K562 (cell line): ENCODE results near the gene TUBGCP6. TPM values are rescaled to one million over a fixed set of nuclear protein-coding genes. Genes with fewer than 3 reads are reported as not detected.
A peak's percentile ranks its signal among the peaks of the same experiment; 100 is the strongest.

Experiments used
- ATAC-seq: fragments of 200-7000 bp; cut with Tn5 transposase; 3 replicates; pipeline ENCODE4 v1.9.1; 2020; ENCODE audit warnings: moderate library complexity
- BruUV-seq: library from RNA; stranded (reverse); fragments of 400-500 nt; replicated peaks from 2 replicates; lab custom pipeline; 2021; lab: Mats Ljungman, UMichigan
- CTCF ChIA-PET: fragments of 300-600 bp; formaldehyde crosslinking; extraction: SDS; loops from one replicate; lab custom pipeline; 2021; ENCODE audit warnings: low intra/inter-chr PET ratio; lab: Yijun Ruan, JAX
- POLR2A ChIA-PET: fragments of 300-600, 350-650 bp; sonication (Branson Sonifier 250); formaldehyde crosslinking; extraction: SDS; loops from one replicate; lab custom pipeline; 2021; ENCODE audit warnings: antibody characterized with exemption, inconsistent platforms; lab: Yijun Ruan, JAX
- DNase-seq, 4 experiments: peaks; one replicate each; pipeline versions ENCODE4 v3.0.0 to v3.0.0-alpha.2; 2011 to 2018; ENCODE audit warnings: low spot score in 3 of 4, mixed read lengths in 3 of 4; ENCODE audit errors: extremely low read depth in 1 of 4
- FAIRE-seq: peaks from 2 replicates; lab custom pipeline; 2011; peaks lifted over from hg19 to GRCh38; lab: Jason Lieb, UNC
- H2AFZ ChIP-seq: 2 replicates; pipeline ENCODE4 v1.6.0; 2011; ENCODE audit warnings: low read depth, low read length, control low read depth, inconsistent platforms
- H3K27ac ChIP-seq: fragments of 200-600 bp; 3 replicates; pipeline ENCODE4 v1.8.0; 2011; ENCODE audit warnings: low read depth, mild to moderate bottlenecking, control low read depth, inconsistent platforms, low read length, moderate library complexity, mixed read lengths; ENCODE audit errors: extremely low read depth
- H3K27me3 ChIP-seq, 2 experiments: fragments of 300-600 bp in 1 of 2; 2 replicates in 1 of 2; 3 replicates in 1 of 2; pipeline versions ENCODE4 v1.6.0 to v1.8.0; 2011; ENCODE audit warnings: inconsistent platforms in 2 of 2, low read length in 2 of 2, mild to moderate bottlenecking in 1 of 2, mixed read lengths in 1 of 2, moderate library complexity in 1 of 2; ENCODE audit not compliant: control insufficient read depth in 2 of 2, insufficient read depth in 2 of 2
- H3K36me3 ChIP-seq: fragments of 300-600 bp; 3 replicates; pipeline ENCODE4 v1.8.0; 2011; ENCODE audit warnings: mild to moderate bottlenecking, low read length, inconsistent platforms; ENCODE audit not compliant: control insufficient read depth, insufficient read depth
- H3K4me1 ChIP-seq, 2 experiments: fragments of 200-600 bp in 1 of 2; replicated peaks in 1 of 2; 2 replicates in 1 of 2; 3 replicates in 1 of 2; pipeline versions ENCODE4 v1.5.1 to v1.8.0; 2011; ENCODE audit warnings: inconsistent platforms in 2 of 2, low read length in 2 of 2, mild to moderate bottlenecking in 1 of 2, mixed read lengths in 1 of 2, moderate library complexity in 1 of 2; ENCODE audit not compliant: control insufficient read depth in 2 of 2, insufficient read depth in 2 of 2
- H3K4me2 ChIP-seq: 2 replicates; pipeline ENCODE4 v1.6.1; 2011; ENCODE audit warnings: low read length, control low read depth, inconsistent platforms, mixed read lengths; ENCODE audit not compliant: insufficient read depth
- H3K4me3 ChIP-seq: fragments of 200-600 bp; sonication (generic), shearing (Covaris generic); 2 replicates; pipeline ENCODE4 v1.5.1; 2016; ENCODE audit warnings: control low read depth, inconsistent platforms
- H3K79me2 ChIP-seq: fragments of 200-600 bp; 3 replicates; pipeline ENCODE4 v1.8.0; 2011; ENCODE audit warnings: low read length, inconsistent platforms; ENCODE audit not compliant: control insufficient read depth, insufficient read depth
- H3K9ac ChIP-seq, 2 experiments: 2 replicates each; pipeline versions ENCODE4 v1.6.0 to v1.6.1; 2011; ENCODE audit warnings: low read depth in 2 of 2, low read length in 2 of 2, control low read depth in 1 of 2, inconsistent platforms in 1 of 2, mild to moderate bottlenecking in 1 of 2, mixed read lengths in 1 of 2; ENCODE audit not compliant: insufficient read depth in 1 of 2
- H3K9me1 ChIP-seq: one replicate; pipeline ENCODE4 v1.6.0; 2011; ENCODE audit warnings: inconsistent platforms, mild to moderate bottlenecking, low read length, moderate library complexity; ENCODE audit not compliant: control insufficient read depth, insufficient read depth
- H3K9me3 ChIP-seq: replicated peaks from 2 replicates; pipeline ENCODE4 v1.5.1; 2011; ENCODE audit warnings: low read depth, low read length, inconsistent platforms; ENCODE audit not compliant: control insufficient read depth, insufficient read depth
- H4K20me1 ChIP-seq: replicated peaks from 2 replicates; pipeline ENCODE4 v1.6.1; 2011; ENCODE audit warnings: low read length, inconsistent platforms, mixed read lengths; ENCODE audit not compliant: control insufficient read depth, insufficient read depth
- CEBPG ChIP-seq, 3 experiments: fragments of 200-800 bp in 1 of 3; sonication (Bioruptor generic) in 1 of 3; sonication (generic) in 1 of 3; formaldehyde crosslinking in 1 of 3; IDR thresholded peaks in 2 of 3; conservative IDR thresholded peaks in 1 of 3; 2 replicates each; pipeline versions ENCODE4 v1.6.1 to v1.8.0; 2016 to 2022; ENCODE audit warnings: missing compliant biosample characterization in 2 of 3, missing genetic modification characterization in 2 of 3, mild to moderate bottlenecking in 1 of 3, missing genetic modification reagents in 1 of 3
- ERF ChIP-seq: fragments of 450-650 bp; formaldehyde crosslinking; IDR thresholded peaks from 2 replicates; pipeline ENCODE4 v1.4.0; 2020; ENCODE audit warnings: mild to moderate bottlenecking, mixed read lengths
- MYC ChIP-seq, 2 experiments: fragments of 250-450 bp in 1 of 2; sonication (Bioruptor Pico) in 1 of 2; IDR thresholded peaks; 2 replicates each; pipeline versions ENCODE4 v1.5.1 to v1.6.1; 2012 to 2021; ENCODE audit warnings: low read depth in 2 of 2, borderline replicate concordance in 1 of 2, improper control_type of control experiment in 1 of 2, low read length in 1 of 2, mild to moderate bottlenecking in 1 of 2, moderate library complexity in 1 of 2
- POLR2G ChIP-seq: fragments of 200-400 bp; formaldehyde crosslinking; IDR thresholded peaks from 2 replicates; pipeline ENCODE4 v1.6.1; 2017; ENCODE audit warnings: low read depth, mild to moderate bottlenecking, antibody characterized with exemption, low read length, moderate library complexity
- PRDM10 ChIP-seq: fragments of 450-650 bp; IDR thresholded peaks from 2 replicates; pipeline ENCODE4 v1.6.1; 2018; ENCODE audit not compliant: partially characterized antibody
- RBM22 ChIP-seq: fragments of 200-400 bp; formaldehyde crosslinking; IDR thresholded peaks from 2 replicates; pipeline ENCODE4 v1.6.1; 2018; ENCODE audit warnings: low read length, low read depth; ENCODE audit not compliant: poor library complexity, severe bottlenecking
- TAF15 ChIP-seq: fragments of 200-400 bp; formaldehyde crosslinking; IDR thresholded peaks from 2 replicates; pipeline ENCODE4 v1.6.1; 2017; ENCODE audit warnings: mild to moderate bottlenecking, low read depth, low read length, moderate library complexity
- TRIM24 ChIP-seq, 2 experiments: fragments of 450-650 bp; IDR thresholded peaks; 2 replicates each; pipeline ENCODE4 v1.6.1; 2016
- U2AF1 ChIP-seq: fragments of 200-400 bp; formaldehyde crosslinking; optimal IDR thresholded peaks from 2 replicates; pipeline ENCODE3; 2017; ENCODE audit warnings: mild to moderate bottlenecking, low read depth, low read length, moderate library complexity
- ZNF263 ChIP-seq: sonication (generic); formaldehyde crosslinking; IDR thresholded peaks from 2 replicates; pipeline ENCODE4 v1.8.0; 2022; ENCODE audit warnings: mild to moderate bottlenecking, missing genetic modification reagents, borderline replicate concordance
- ZSCAN29 ChIP-seq: fragments of 450-650 bp; IDR thresholded peaks from 2 replicates; pipeline ENCODE4 v1.6.1; 2017
- WGBS: fragments of 100-300 bp; shearing (Covaris generic); methylation state at CpG from one replicate; pipeline ENCODE4 v1.1.6; 2016; ENCODE audit warnings: low coverage, mixed read lengths; ENCODE audit not compliant: insufficient coverage; ENCODE audit errors: missing lambda C conversion rate; 5-methylcytosine and 5-hydroxymethylcytosine counted together
- in situ Hi-C: fragments of 300-500 bp; cut with MboI; formaldehyde crosslinking; loops from 4 replicates; pipeline ENCODE4 v1.15.0; 2018; ENCODE audit warnings: inconsistent platforms, mixed read lengths
- intact Hi-C: fragments of 100-400 bp; cut with micrococcal nuclease; formaldehyde crosslinking; loops from 2 replicates; pipeline ENCODE4 v1.14.2; 2022
- polyA plus RNA-seq, 8 experiments: library from polyadenylated mRNA; depleted of rRNA in 4 of 8; stranded (reverse) in 5 of 8; unstranded in 3 of 8; fragments of >200 nt; fragmentation: Nextera tagmentation in 2 of 8; fragmentation: Illumina TruSeq in 1 of 8; extraction: Ambion mirVana in 2 of 8; extraction: Trizol in 1 of 8; gene quantifications; 2 replicates each; pipeline versions ENCODE4 v1.2.1 to v1.2.3, GENCODE V29; 2011 to 2014; ENCODE audit warnings: inconsistent platforms in 1 of 8, missing spikeins in 1 of 8
- total RNA-seq, 7 experiments: library from RNA; depleted of rRNA in 6 of 7; stranded (reverse); fragments of >200 nt in 6 of 7; fragmentation: Illumina TruSeq in 2 of 7; extraction: Trizol in 2 of 7; gene quantifications; 2 replicates each; pipeline versions ENCODE4 v1.2.1 to v1.2.3, GENCODE V29; 2011 to 2021; ENCODE audit warnings: low replicate concordance in 1 of 7
- TF ChIP-seq, protein P1 (sequence below): sonication (generic); formaldehyde crosslinking; IDR thresholded peaks from 2 replicates; pipeline ENCODE4 v1.8.0; 2022; ENCODE audit warnings: mild to moderate bottlenecking, missing genetic modification reagents

TUBGCP6 gene
- total and polyA plus RNA-seq, 9 of the 15 experiments (the other 6 are each of a cell fraction or from before 2014, with no cell fraction given): 0.76 to 33.0 (median 10.1) TPM

DNA sequence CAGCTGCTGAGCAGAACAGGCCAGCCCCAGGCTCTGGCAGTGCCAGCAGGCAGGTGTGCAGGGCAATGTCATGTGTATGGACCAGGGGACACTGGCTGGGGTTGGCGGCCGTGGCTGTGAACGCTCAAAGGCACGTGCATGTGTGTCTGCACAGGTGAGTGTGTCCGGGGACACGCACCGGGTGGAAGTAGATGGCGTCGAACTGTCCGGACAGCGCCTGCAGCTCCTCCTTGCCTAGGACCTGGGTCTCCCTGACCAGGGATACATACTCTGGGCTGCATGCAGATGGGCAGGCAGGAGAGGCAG is 5.4 kb upstream of the TUBGCP6 start:
- Histone ChIP-seq H3K9me1 (no peaks in the 10 kb centered on the region), H3K9ac (peak overlapping the region; percentile 83 to 98), H3K36me3 (peaks cover 59% of the 10 kb centered on the region; the same call in 2 of the 3 replicates), H3K27ac (peak overlapping the region; percentile 83; the same call in 2 of the 3 replicates), H4K20me1 (no peaks in the 10 kb centered on the region), H2AFZ (no peak overlapping the region), H3K9me3 (no peaks in the 10 kb centered on the region), H3K79me2 (peaks cover 29% of the 10 kb centered on the region), H3K4me3 (peak overlapping the region; percentile 62), H3K27me3 (no peaks in the 10 kb centered on the region), H3K4me1 (peaks cover 9 to 88% of the 10 kb centered on the region in 2 experiments), H3K4me2 (peak overlapping the region; percentile 83)
- ChIA-PET POLR2A (interaction anchor here (1.0 kb wide), 2 partner anchors 17 to 23 kb away, joined by 3 to 5 read pairs; no protein-coding TSS in a partner anchor), CTCF (no interaction called here)
- WGBS: 59% methylated on average over 9 of the region's 11 CpGs
- intact Hi-C loops (no loop called here), in situ Hi-C loops (no loop called here)
- ATAC-seq (no peak), DNase-seq (no peak), FAIRE-seq (no peak)
- no TSS peak for BruUV-seq
- TF ChIP-seq RBM22 (peak; percentile 30), PRDM10 (no peak), U2AF1 (no peak), ZNF263 (CRISPR knock-in tag) (no peak), TRIM24 (IDR thresholded peaks at IDR 0.05) (no peak), TAF15 (peak; percentile 12; the same call in 1 of the 2 replicates), ERF (no peak), ZSCAN29 (no peak), MYC (IDR thresholded peaks at IDR 0.05; ENCODE audit: low read depth, low read length) (no peak), MYC (CRISPR knock-in tag; IDR thresholded peaks at IDR 0.05; ENCODE audit: borderline replicate concordance, low read depth) (no peak), POLR2G (peak; percentile 71), CEBPG (CRISPR knock-in tag; IDR thresholded peaks at IDR 0.05) (no peak), CEBPG (tag; conservative IDR thresholded peaks at IDR 0.05 in 1 of 2, IDR thresholded peaks at IDR 0.05 in 1 of 2) (no peak)
- TF ChIP-seq, protein P1, sequence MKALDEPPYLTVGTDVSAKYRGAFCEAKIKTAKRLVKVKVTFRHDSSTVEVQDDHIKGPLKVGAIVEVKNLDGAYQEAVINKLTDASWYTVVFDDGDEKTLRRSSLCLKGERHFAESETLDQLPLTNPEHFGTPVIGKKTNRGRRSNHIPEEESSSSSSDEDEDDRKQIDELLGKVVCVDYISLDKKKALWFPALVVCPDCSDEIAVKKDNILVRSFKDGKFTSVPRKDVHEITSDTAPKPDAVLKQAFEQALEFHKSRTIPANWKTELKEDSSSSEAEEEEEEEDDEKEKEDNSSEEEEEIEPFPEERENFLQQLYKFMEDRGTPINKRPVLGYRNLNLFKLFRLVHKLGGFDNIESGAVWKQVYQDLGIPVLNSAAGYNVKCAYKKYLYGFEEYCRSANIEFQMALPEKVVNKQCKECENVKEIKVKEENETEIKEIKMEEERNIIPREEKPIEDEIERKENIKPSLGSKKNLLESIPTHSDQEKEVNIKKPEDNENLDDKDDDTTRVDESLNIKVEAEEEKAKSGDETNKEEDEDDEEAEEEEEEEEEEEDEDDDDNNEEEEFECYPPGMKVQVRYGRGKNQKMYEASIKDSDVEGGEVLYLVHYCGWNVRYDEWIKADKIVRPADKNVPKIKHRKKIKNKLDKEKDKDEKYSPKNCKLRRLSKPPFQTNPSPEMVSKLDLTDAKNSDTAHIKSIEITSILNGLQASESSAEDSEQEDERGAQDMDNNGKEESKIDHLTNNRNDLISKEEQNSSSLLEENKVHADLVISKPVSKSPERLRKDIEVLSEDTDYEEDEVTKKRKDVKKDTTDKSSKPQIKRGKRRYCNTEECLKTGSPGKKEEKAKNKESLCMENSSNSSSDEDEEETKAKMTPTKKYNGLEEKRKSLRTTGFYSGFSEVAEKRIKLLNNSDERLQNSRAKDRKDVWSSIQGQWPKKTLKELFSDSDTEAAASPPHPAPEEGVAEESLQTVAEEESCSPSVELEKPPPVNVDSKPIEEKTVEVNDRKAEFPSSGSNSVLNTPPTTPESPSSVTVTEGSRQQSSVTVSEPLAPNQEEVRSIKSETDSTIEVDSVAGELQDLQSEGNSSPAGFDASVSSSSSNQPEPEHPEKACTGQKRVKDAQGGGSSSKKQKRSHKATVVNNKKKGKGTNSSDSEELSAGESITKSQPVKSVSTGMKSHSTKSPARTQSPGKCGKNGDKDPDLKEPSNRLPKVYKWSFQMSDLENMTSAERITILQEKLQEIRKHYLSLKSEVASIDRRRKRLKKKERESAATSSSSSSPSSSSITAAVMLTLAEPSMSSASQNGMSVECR (CRISPR knock-in tag): peak; percentile 18; the same call in 1 of the 2 replicates
